Ovary (tissue), 3 donors: ENCODE measurements around the gene USH1G.

Experiments used
- CTCF ChIP-seq, 3 donors: fragments of 450-650 bp in 2 of 3; fragments of 200-600 bp in 1 of 3; IDR thresholded peaks; one replicate each; pipeline versions ENCODE4 v1.5.1 to v1.8.0; 2016 to 2022; ENCODE audit warnings: antibody characterized with exemption in 3 of 3, mild to moderate bottlenecking in 1 of 3
- EP300 ChIP-seq: sonication (generic); formaldehyde crosslinking; IDR thresholded peaks from one replicate; pipeline ENCODE4 v1.6.1; 2017; ENCODE audit warnings: antibody characterized with exemption
- POLR2A ChIP-seq: fragments of 450-650 bp; IDR thresholded peaks from one replicate; pipeline ENCODE4 v1.6.1; 2017; ENCODE audit warnings: antibody characterized with exemption, mild to moderate bottlenecking, moderate library complexity
- donor health status: DM: no; HTN: no; CAD: no.

- TF ChIP-seq POLR2A (no peak), CTCF (IDR thresholded peaks at IDR 0.05) (no peak), EP300 (no peak)
Observed at GRCh38 chr17:74947041-74947754, 24.1 kb upstream of the USH1G start.
